Measurements from ENCODE around the gene EDEM1.

The EDEM1 gene

GRCh38 chr3:5255404-5256344, 68.2 kb downstream of the EDEM1 start:
- DNase-seq (ENCODE audit: low read depth) = no peak
- no peak overlapping the region for H3K4me3 ChIP-seq (ENCODE audit: low read depth, low read length)

GRCh38 chr3:5258526-5258925, 71.0 kb downstream of the EDEM1 start:
- no peak overlapping the region for H3K4me3 ChIP-seq (ENCODE audit: low read depth, low read length)
- no peak for DNase-seq (ENCODE audit: low read depth)

GRCh38 chr3:5260992-5261501, 73.5 kb downstream of the EDEM1 start:
- no peak for DNase-seq (ENCODE audit: low read depth)
- H3K4me3 ChIP-seq (ENCODE audit: low read depth, low read length) = no peak overlapping the region

GRCh38 chr3:5262507-5262906, 75.0 kb downstream of the EDEM1 start:
- no peak overlapping the region for H3K4me3 ChIP-seq (ENCODE audit: low read depth, low read length)
- DNase-seq (ENCODE audit: low read depth) = no peak

GRCh38 chr3:5264093-5264600, 76.6 kb downstream of the EDEM1 start:
- no peak overlapping the region for H3K4me3 ChIP-seq (ENCODE audit: low read depth, low read length)
- DNase-seq (ENCODE audit: low read depth) = no peak

- no peak overlapping the region for H3K4me3 ChIP-seq (ENCODE audit: low read depth, low read length)
- DNase-seq (ENCODE audit: low read depth) = no peak
Observed at GRCh38 chr3:5264896-5265770, 77.6 kb downstream of the EDEM1 start.

GRCh38 chr3:5267252-5267651, 79.7 kb downstream of the EDEM1 start:
- DNase-seq (ENCODE audit: low read depth) = no peak
- no peak overlapping the region for H3K4me3 ChIP-seq (ENCODE audit: low read depth, low read length)

GRCh38 chr3:5267889-5268288, 80.4 kb downstream of the EDEM1 start:
- no peak overlapping the region for H3K4me3 ChIP-seq (ENCODE audit: low read depth, low read length)
- no peak for DNase-seq (ENCODE audit: low read depth)
